ENCODE results near the gene IQSEC1. TPM values are rescaled to one million over a fixed set of nuclear protein-coding genes. Genes with fewer than 3 reads are reported as not detected.

IQSEC1 gene
- total and polyA plus RNA-seq, 9 of the 15 experiments (the other 6 are each of a cell fraction or from before 2014, with no cell fraction given): 0.56 to 39.0 (median 6.8) TPM

DNA sequence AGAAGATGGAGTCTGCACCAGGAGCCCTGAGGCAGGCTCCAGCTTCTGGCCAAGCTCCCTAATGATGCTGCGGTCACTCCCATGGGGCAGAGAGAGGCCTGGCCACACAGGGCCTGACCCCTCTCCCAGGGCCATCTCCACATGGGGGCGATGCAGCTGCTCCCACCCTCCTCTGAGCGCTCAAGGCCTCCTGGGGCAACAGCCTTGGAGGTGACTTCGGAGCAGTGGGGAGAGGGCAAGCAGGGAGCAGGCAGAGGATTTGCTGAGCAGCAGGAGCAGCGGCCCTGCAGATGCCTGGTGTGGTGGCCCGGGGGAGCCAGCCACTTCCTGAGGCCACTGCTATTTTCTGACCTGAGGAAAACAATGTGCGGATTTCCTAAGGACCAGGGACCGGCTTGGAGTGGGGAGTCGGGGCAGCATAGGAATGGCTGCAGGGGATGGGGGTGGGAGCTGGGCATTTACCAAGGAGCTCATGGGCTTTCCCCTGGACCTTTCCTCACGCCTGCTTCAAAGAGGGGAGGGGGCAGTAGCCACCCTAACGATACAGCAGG lies 150.3 kb downstream of the IQSEC1 start (continued):
- TF ChIP-seq, protein P1, sequence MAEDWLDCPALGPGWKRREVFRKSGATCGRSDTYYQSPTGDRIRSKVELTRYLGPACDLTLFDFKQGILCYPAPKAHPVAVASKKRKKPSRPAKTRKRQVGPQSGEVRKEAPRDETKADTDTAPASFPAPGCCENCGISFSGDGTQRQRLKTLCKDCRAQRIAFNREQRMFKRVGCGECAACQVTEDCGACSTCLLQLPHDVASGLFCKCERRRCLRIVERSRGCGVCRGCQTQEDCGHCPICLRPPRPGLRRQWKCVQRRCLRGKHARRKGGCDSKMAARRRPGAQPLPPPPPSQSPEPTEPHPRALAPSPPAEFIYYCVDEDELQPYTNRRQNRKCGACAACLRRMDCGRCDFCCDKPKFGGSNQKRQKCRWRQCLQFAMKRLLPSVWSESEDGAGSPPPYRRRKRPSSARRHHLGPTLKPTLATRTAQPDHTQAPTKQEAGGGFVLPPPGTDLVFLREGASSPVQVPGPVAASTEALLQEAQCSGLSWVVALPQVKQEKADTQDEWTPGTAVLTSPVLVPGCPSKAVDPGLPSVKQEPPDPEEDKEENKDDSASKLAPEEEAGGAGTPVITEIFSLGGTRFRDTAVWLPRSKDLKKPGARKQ (CRISPR knock-in tag; IDR thresholded peaks at IDR 0.05): no peak
- TF ChIP-seq STAG1 (CRISPR knock-in tag; IDR thresholded peaks at IDR 0.05; ENCODE audit: borderline replicate concordance) (no peak), MLX (CRISPR knock-in tag; conservative IDR thresholded peaks at IDR 0.05) (no peak), NBN (IDR thresholded peaks at IDR 0.05; ENCODE audit: low read depth) (no peak), THAP7 (CRISPR knock-in tag; IDR thresholded peaks at IDR 0.05) (no peak), CTCFL (IDR thresholded peaks at IDR 0.05; ENCODE audit: borderline replicate concordance, insufficient read depth, low read depth, low read length, poor library complexity, severe bottlenecking) (peak; percentile 55), KLF10 (CRISPR knock-in tag; IDR thresholded peaks at IDR 0.05) (no peak), SRF (CRISPR knock-in tag; IDR thresholded peaks at IDR 0.05) (no peak), NRF1 (conservative IDR thresholded peaks at IDR 0.05 in 1 of 2, IDR thresholded peaks at IDR 0.05 in 1 of 2) (no peak), CTBP1 (IDR thresholded peaks at IDR 0.05; ENCODE audit: borderline replicate concordance) (no peak), PTTG1 (tag; IDR thresholded peaks at IDR 0.05; ENCODE audit: low read depth) (no peak), CREBBP (IDR thresholded peaks at IDR 0.05; ENCODE audit: low read depth, low read length) (no peak), FOXJ2 (tag; IDR thresholded peaks at IDR 0.05) (no peak), POLR2AphosphoS2 (IDR thresholded peaks at IDR 0.05; ENCODE audit: low read length) (no peak), POLR2AphosphoS5 (IDR thresholded peaks at IDR 0.05; ENCODE audit: control insufficient read depth, insufficient read depth, low read depth, low read length) (no peak), ATF1 (CRISPR knock-in tag; IDR thresholded peaks at IDR 0.05) (no peak), ATF1 (tag; IDR thresholded peaks at IDR 0.05) (no peak), HEY1 (CRISPR knock-in tag; IDR thresholded peaks at IDR 0.05; ENCODE audit: borderline replicate concordance) (no peak), ZNF77 (CRISPR knock-in tag; IDR thresholded peaks at IDR 0.05) (no peak)
- TF ChIP-seq, protein P2, sequence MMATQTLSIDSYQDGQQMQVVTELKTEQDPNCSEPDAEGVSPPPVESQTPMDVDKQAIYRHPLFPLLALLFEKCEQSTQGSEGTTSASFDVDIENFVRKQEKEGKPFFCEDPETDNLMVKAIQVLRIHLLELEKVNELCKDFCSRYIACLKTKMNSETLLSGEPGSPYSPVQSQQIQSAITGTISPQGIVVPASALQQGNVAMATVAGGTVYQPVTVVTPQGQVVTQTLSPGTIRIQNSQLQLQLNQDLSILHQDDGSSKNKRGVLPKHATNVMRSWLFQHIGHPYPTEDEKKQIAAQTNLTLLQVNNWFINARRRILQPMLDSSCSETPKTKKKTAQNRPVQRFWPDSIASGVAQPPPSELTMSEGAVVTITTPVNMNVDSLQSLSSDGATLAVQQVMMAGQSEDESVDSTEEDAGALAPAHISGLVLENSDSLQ (IDR thresholded peaks at IDR 0.05): no peak
- TF ChIP-seq, protein P3, sequence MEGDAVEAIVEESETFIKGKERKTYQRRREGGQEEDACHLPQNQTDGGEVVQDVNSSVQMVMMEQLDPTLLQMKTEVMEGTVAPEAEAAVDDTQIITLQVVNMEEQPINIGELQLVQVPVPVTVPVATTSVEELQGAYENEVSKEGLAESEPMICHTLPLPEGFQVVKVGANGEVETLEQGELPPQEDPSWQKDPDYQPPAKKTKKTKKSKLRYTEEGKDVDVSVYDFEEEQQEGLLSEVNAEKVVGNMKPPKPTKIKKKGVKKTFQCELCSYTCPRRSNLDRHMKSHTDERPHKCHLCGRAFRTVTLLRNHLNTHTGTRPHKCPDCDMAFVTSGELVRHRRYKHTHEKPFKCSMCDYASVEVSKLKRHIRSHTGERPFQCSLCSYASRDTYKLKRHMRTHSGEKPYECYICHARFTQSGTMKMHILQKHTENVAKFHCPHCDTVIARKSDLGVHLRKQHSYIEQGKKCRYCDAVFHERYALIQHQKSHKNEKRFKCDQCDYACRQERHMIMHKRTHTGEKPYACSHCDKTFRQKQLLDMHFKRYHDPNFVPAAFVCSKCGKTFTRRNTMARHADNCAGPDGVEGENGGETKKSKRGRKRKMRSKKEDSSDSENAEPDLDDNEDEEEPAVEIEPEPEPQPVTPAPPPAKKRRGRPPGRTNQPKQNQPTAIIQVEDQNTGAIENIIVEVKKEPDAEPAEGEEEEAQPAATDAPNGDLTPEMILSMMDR (IDR thresholded peaks at IDR 0.05 in 2 of 3, conservative IDR thresholded peaks at IDR 0.05 in 1 of 3; ENCODE audit: insufficient read depth in 2 of 3, low read depth in 1 of 3, low read length in 3 of 3): peak; percentile 29 to 32 (median 30); a peak in 3 of 6 replicates
